Right lobe of liver (tissue), 4 donors: Measurements from ENCODE around the gene FUT7.

ENCODE experiments used
- CTCF ChIP-seq, 4 donors: fragments of 200-600 bp in 3 of 4; fragments of 450-650 bp in 1 of 4; IDR thresholded peaks; one replicate each; pipeline versions ENCODE4 v1.5.1 to v1.8.0; 2016 to 2022; ENCODE audit warnings: antibody characterized with exemption in 4 of 4, mild to moderate bottlenecking in 2 of 4
- POLR2A ChIP-seq: fragments of 450-650 bp; IDR thresholded peaks from one replicate; pipeline ENCODE4 v1.6.1; 2017; ENCODE audit warnings: antibody characterized with exemption, mild to moderate bottlenecking
- donor health status: DM: no; HTN: no; CAD: no.
- donor health status: DM: no; HTN: no; CAD: no.
- donor health status: DM: no; HTN: yes; CAD: no.

- TF ChIP-seq CTCF (IDR thresholded peaks at IDR 0.05) (no peak), POLR2A (no peak)
These were observed 37.0 kb downstream of the FUT7 start for GRCh38 chr9:136994888-136995230.
